Smooth muscle cell of trachea (primary cell): ENCODE results near the gene WDTC1. TPM values are rescaled to one million over a fixed set of nuclear protein-coding genes. Genes with fewer than 3 reads are reported as not detected.

Experiments used
- total RNA-seq: library from RNA; depleted of rRNA; stranded (reverse); fragments of >200 nt; gene quantifications from 2 replicates; pipeline ENCODE4 v1.2.1, GENCODE V29; 2014

Gene WDTC1, protein sequence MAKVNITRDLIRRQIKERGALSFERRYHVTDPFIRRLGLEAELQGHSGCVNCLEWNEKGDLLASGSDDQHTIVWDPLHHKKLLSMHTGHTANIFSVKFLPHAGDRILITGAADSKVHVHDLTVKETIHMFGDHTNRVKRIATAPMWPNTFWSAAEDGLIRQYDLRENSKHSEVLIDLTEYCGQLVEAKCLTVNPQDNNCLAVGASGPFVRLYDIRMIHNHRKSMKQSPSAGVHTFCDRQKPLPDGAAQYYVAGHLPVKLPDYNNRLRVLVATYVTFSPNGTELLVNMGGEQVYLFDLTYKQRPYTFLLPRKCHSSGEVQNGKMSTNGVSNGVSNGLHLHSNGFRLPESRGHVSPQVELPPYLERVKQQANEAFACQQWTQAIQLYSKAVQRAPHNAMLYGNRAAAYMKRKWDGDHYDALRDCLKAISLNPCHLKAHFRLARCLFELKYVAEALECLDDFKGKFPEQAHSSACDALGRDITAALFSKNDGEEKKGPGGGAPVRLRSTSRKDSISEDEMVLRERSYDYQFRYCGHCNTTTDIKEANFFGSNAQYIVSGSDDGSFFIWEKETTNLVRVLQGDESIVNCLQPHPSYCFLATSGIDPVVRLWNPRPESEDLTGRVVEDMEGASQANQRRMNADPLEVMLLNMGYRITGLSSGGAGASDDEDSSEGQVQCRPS
- 25.9 and 40.0 TPM in 2 replicates for total RNA-seq

DNA sequence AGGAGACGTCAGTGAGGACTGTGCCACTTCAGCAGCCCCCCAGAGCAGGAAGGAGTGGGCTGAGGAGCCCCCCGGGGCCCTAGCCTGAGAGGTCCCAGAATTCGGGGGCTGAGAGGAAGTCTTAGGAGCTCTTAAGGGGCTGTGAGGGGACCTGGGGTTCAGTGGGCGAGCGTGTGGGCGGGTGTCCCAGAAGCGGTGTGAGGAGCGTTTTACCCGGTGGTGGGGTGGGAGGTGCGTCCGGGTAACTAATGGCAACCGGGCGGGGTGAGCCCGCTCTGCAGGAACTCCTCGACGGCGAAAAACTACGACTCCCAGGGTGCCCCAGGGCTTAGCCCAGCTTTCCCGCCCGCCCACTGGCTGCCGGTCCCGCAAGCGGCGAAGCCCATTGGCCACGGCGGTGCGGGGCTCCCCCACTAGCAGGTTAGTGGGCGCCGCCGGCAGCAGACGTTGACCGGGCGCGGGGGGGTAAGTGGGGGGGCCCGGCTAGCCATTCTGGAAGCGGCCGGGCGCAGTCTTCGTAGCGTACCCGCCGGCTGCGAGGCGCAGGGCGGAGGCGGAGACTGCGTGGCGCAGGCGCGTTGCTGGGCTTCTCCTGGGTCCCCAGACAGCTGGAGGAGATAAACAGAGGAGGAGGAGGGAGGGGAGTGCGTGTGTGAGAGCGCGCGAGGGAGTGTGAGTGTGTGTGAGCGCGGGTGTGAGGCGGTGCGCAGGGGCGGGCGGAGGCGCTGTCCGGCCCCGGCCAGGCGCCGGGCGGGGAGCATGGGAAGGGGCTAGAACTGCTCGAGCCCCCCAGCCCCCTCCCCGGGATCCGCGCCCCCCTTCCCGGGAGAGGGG lies at the start of gene WDTC1:
WDTC1 (plus strand) TSS at position 584 of the 834 bp plus-strand sequence. CDS start 26,423 bp downstream, outside the sequence.

DNA sequence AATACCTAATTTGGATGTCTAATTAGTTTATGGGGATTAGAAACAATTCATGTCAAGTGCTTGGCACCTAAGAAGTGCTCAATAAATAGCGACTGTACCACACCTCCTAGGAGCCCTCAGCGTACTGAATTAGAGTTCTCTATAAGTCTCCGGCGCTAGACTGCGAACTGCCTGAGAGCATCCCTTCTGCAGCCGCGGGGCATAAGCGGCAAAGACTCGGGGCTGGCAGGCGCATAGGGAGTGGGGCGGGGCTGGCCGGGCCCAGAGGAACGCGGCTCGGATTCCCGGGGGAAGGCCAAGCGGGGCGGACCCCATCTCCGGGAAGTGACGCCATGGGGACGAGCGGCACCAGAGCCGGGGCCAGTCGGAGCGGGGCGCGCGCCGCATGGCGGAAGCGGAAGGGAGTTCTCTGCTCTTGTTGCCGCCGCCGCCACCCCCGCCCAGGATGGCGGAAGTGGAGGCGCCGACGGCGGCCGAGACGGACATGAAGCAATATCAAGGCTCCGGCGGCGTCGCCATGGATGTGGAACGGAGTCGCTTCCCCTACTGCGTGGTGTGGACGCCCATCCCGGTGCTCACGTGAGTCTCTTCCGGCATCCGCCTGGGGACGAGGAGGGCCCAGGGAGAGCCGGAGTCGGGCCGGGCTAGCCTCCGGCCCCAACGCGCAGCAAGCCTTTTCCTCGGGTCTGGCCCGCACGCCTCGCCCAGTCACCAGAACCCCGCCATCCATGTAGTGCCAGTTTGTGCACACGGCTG lies 87.6 kb downstream of the WDTC1 start, which contains the start of gene TMEM222:
TMEM222 (plus strand) TSS at position 351 of the 756 bp plus-strand sequence; CDS start at position 386, 35 bp downstream.

GRCh38 chr1:27341525-27342252 lies 107.3 kb downstream of the WDTC1 start, which contains the start of gene SYTL1:
SYTL1 (plus strand) TSS chr1:27342022; CDS start chr1:27345335, 3,313 bp downstream.

Other genes starting within 250 kb of the WDTC1 start
- 33.5 and 59.7 TPM in 2 replicates for gene TRNP1, start 240.9 kb upstream of the WDTC1 start, total RNA-seq
- 1.7 and 2.8 TPM in 2 replicates for gene TENT5B, start 221.8 kb upstream of the WDTC1 start, total RNA-seq
- 11.9 and 12.2 TPM in 2 replicates for gene SLC9A1, start 79.5 kb upstream of the WDTC1 start, total RNA-seq
- 26.2 and 37.4 TPM in 2 replicates for gene TMEM222, start 87.5 kb downstream of the WDTC1 start, total RNA-seq
- 0.15 and 0.17 TPM in 2 replicates for gene SYTL1, start 107.4 kb downstream of the WDTC1 start, total RNA-seq
- gene MAP3K6, start 132.3 kb downstream of the WDTC1 start, total RNA-seq: 22.5 and 24.6 TPM in 2 replicates
- not detected in 2 replicates for gene FCN3, start 140.2 kb downstream of the WDTC1 start, total RNA-seq
- not detected in 2 replicates for gene CD164L2, start 148.7 kb downstream of the WDTC1 start, total RNA-seq
- 0.33 TPM in 1 of 2 replicates, not detected in the other for gene GPR3, start 158.0 kb downstream of the WDTC1 start, total RNA-seq